Peyer's patch (tissue), 4 donors: ENCODE data around the gene AMHR2.

Source experiments
- POLR2A ChIP-seq, 2 donors: fragments of 450-650 bp; IDR thresholded peaks; one replicate each; pipeline ENCODE4 v1.5.1; 2017; ENCODE audit warnings: antibody characterized with exemption in 2 of 2, mild to moderate bottlenecking in 2 of 2, moderate library complexity in 2 of 2
- TF ChIP-seq, protein P1 (sequence below), 6 experiments: fragments of 450-650 bp in 4 of 6; fragments of 200-600 bp in 2 of 6; sonication (generic) in 1 of 6; IDR thresholded peaks; one replicate each; pipeline ENCODE4 v1.5.1; 2017 to 2019; ENCODE audit warnings: antibody characterized with exemption in 6 of 6, mild to moderate bottlenecking in 3 of 6, moderate library complexity in 1 of 6

- TF ChIP-seq, protein P1, sequence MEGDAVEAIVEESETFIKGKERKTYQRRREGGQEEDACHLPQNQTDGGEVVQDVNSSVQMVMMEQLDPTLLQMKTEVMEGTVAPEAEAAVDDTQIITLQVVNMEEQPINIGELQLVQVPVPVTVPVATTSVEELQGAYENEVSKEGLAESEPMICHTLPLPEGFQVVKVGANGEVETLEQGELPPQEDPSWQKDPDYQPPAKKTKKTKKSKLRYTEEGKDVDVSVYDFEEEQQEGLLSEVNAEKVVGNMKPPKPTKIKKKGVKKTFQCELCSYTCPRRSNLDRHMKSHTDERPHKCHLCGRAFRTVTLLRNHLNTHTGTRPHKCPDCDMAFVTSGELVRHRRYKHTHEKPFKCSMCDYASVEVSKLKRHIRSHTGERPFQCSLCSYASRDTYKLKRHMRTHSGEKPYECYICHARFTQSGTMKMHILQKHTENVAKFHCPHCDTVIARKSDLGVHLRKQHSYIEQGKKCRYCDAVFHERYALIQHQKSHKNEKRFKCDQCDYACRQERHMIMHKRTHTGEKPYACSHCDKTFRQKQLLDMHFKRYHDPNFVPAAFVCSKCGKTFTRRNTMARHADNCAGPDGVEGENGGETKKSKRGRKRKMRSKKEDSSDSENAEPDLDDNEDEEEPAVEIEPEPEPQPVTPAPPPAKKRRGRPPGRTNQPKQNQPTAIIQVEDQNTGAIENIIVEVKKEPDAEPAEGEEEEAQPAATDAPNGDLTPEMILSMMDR (IDR thresholded peaks at IDR 0.05): no peak
- TF ChIP-seq POLR2A (IDR thresholded peaks at IDR 0.05): no peak
Measured at GRCh38 chr12:53461591-53461990, 37.9 kb downstream of the AMHR2 start.
